Stimulated activated naive CD8-positive, alpha-beta T cell treated with anti-CD3 and anti-CD28 coated beads, Interleukin-15, Interleukin-2, amounts not matched to agents 100 ng/mL and 50 ng/mL, for 24 hours (primary cell): ENCODE results near the gene GPR183.
A peak's percentile ranks its signal among the peaks of the same experiment; 100 is the strongest.

Source experiments
- H3K27ac Mint-ChIP-seq: one replicate; pipeline ENCODE4 v1.8.0; 2021; ENCODE audit warnings: mild to moderate bottlenecking, mixed read lengths
- H3K27me3 Mint-ChIP-seq: one replicate; pipeline ENCODE4 v1.8.0; 2021; ENCODE audit warnings: mixed read lengths
- H3K36me3 Mint-ChIP-seq: one replicate; pipeline ENCODE4 v1.8.0; 2021; ENCODE audit warnings: low read depth, mixed read lengths
- H3K4me1 Mint-ChIP-seq: one replicate; pipeline ENCODE4 v1.8.0; 2021; ENCODE audit warnings: low read depth, mixed read lengths
- H3K4me3 Mint-ChIP-seq: one replicate; pipeline ENCODE4 v1.8.0; 2021; ENCODE audit warnings: mild to moderate bottlenecking, mixed read lengths
- H3K9me3 Mint-ChIP-seq: one replicate; pipeline ENCODE4 v1.8.0; 2021; ENCODE audit warnings: mixed read lengths

GPR183 gene

GRCh38 chr13:99267927-99268326 is 39.3 kb downstream of the GPR183 start:
- H3K9me3 Mint-ChIP-seq, result no peaks in the 10 kb centered on the region
- no peaks in the 10 kb centered on the region for H3K27me3 Mint-ChIP-seq
- no peak overlapping the region for H3K27ac Mint-ChIP-seq
- no peak overlapping the region for H3K4me3 Mint-ChIP-seq
- H3K36me3 Mint-ChIP-seq, result peaks cover 45% of the 10 kb centered on the region
- H3K4me1 Mint-ChIP-seq, result peaks cover 75% of the 10 kb centered on the region

- H3K4me3 Mint-ChIP-seq, result no peak overlapping the region
- peaks cover 72% of the 10 kb centered on the region for H3K4me1 Mint-ChIP-seq
- no peak overlapping the region for H3K27ac Mint-ChIP-seq
- H3K9me3 Mint-ChIP-seq, result no peaks in the 10 kb centered on the region
- no peaks in the 10 kb centered on the region for H3K27me3 Mint-ChIP-seq
- peaks cover 37% of the 10 kb centered on the region for H3K36me3 Mint-ChIP-seq
Measured at GRCh38 chr13:99266827-99267226, 40.4 kb downstream of the GPR183 start.

GRCh38 chr13:99265821-99266426 is 41.3 kb downstream of the GPR183 start:
- H3K27ac Mint-ChIP-seq, result peak overlapping the region; percentile 88
- peaks cover 72% of the 10 kb centered on the region for H3K4me1 Mint-ChIP-seq
- H3K36me3 Mint-ChIP-seq, result peaks cover 29% of the 10 kb centered on the region
- H3K9me3 Mint-ChIP-seq, result no peaks in the 10 kb centered on the region
- peak overlapping the region; percentile 46 for H3K4me3 Mint-ChIP-seq
- no peaks in the 10 kb centered on the region for H3K27me3 Mint-ChIP-seq

- H3K27ac Mint-ChIP-seq, result peak overlapping the region; percentile 88
- H3K4me1 Mint-ChIP-seq, result peaks cover 72% of the 10 kb centered on the region
- no peaks in the 10 kb centered on the region for H3K27me3 Mint-ChIP-seq
- peak overlapping the region; percentile 46 for H3K4me3 Mint-ChIP-seq
- peaks cover 29% of the 10 kb centered on the region for H3K36me3 Mint-ChIP-seq
- no peaks in the 10 kb centered on the region for H3K9me3 Mint-ChIP-seq
Measured at GRCh38 chr13:99265162-99265800, 41.9 kb downstream of the GPR183 start.

GRCh38 chr13:99264051-99264450 is 43.1 kb downstream of the GPR183 start:
- no peaks in the 10 kb centered on the region for H3K9me3 Mint-ChIP-seq
- H3K36me3 Mint-ChIP-seq, result peaks cover 39% of the 10 kb centered on the region
- no peaks in the 10 kb centered on the region for H3K27me3 Mint-ChIP-seq
- H3K4me1 Mint-ChIP-seq, result peaks cover 75% of the 10 kb centered on the region
- H3K4me3 Mint-ChIP-seq, result no peak overlapping the region
- H3K27ac Mint-ChIP-seq, result peak overlapping the region; percentile 57

GRCh38 chr13:99263126-99263785 is 43.9 kb downstream of the GPR183 start:
- Mint-ChIP-seq H3K4me1 (peaks cover 77% of the 10 kb centered on the region), H3K27ac (no peak overlapping the region), H3K9me3 (no peaks in the 10 kb centered on the region), H3K36me3 (peaks cover 39% of the 10 kb centered on the region), H3K27me3 (no peaks in the 10 kb centered on the region), H3K4me3 (no peak overlapping the region)

- Mint-ChIP-seq H3K4me3 (no peak overlapping the region), H3K36me3 (peaks cover 40% of the 10 kb centered on the region), H3K4me1 (peaks cover 86% of the 10 kb centered on the region), H3K27me3 (no peaks in the 10 kb centered on the region), H3K27ac (peak overlapping the region; percentile 65), H3K9me3 (no peaks in the 10 kb centered on the region)
Measured at GRCh38 chr13:99261059-99261458, 46.1 kb downstream of the GPR183 start.

GRCh38 chr13:99260216-99260615 is 47.0 kb downstream of the GPR183 start:
- H3K4me1 Mint-ChIP-seq, result peaks cover 87% of the 10 kb centered on the region
- H3K4me3 Mint-ChIP-seq, result peak overlapping the region; percentile 27
- no peaks in the 10 kb centered on the region for H3K27me3 Mint-ChIP-seq
- peaks cover 42% of the 10 kb centered on the region for H3K36me3 Mint-ChIP-seq
- peak overlapping the region; percentile 89 for H3K27ac Mint-ChIP-seq
- H3K9me3 Mint-ChIP-seq, result no peaks in the 10 kb centered on the region

GRCh38 chr13:99258946-99259345 is 48.3 kb downstream of the GPR183 start:
- H3K9me3 Mint-ChIP-seq, result no peaks in the 10 kb centered on the region
- H3K36me3 Mint-ChIP-seq, result peaks cover 52% of the 10 kb centered on the region
- peak overlapping the region; percentile 89 for H3K27ac Mint-ChIP-seq
- H3K27me3 Mint-ChIP-seq, result no peaks in the 10 kb centered on the region
- peak overlapping the region; percentile 93 for H3K4me3 Mint-ChIP-seq
- peaks cover 84% of the 10 kb centered on the region for H3K4me1 Mint-ChIP-seq

- Mint-ChIP-seq H3K4me3 (peak within 1 kb of the TSS; percentile 93), H3K9me3 (no peaks in the 10 kb centered on the region), H3K4me1 (peaks cover 81% of the 10 kb centered on the region), H3K27ac (peak within 1 kb of the TSS; percentile 89), H3K36me3 (peaks cover 53% of the 10 kb centered on the region), H3K27me3 (no peaks in the 10 kb centered on the region)
Measured at GRCh38 chr13:99258210-99258860, 48.9 kb downstream of the GPR183 start, which contains the start of gene GPR18. Gene GPR18 (minus strand): TSS chr13:99258379. CDS start chr13:99255872, 2,507 bp downstream.

- H3K4me3 Mint-ChIP-seq, result peak overlapping the region; percentile 93
- no peaks in the 10 kb centered on the region for H3K27me3 Mint-ChIP-seq
- H3K4me1 Mint-ChIP-seq, result peaks cover 74% of the 10 kb centered on the region
- H3K36me3 Mint-ChIP-seq, result peaks cover 46% of the 10 kb centered on the region
- H3K27ac Mint-ChIP-seq, result peak overlapping the region; percentile 59
- no peaks in the 10 kb centered on the region for H3K9me3 Mint-ChIP-seq
Measured at GRCh38 chr13:99257291-99257690, 49.9 kb downstream of the GPR183 start.

- peaks cover 51% of the 10 kb centered on the region for H3K36me3 Mint-ChIP-seq
Measured at GRCh38 chr13:99256709-99257108, 50.5 kb downstream of the GPR183 start.

GRCh38 chr13:99256283-99256682 is 50.9 kb downstream of the GPR183 start:
- no peaks in the 10 kb centered on the region for H3K27me3 Mint-ChIP-seq
- H3K36me3 Mint-ChIP-seq, result peaks cover 54% of the 10 kb centered on the region
- peaks cover 74% of the 10 kb centered on the region for H3K4me1 Mint-ChIP-seq
- peak overlapping the region; percentile 93 for H3K4me3 Mint-ChIP-seq
- peak overlapping the region; percentile 77 for H3K27ac Mint-ChIP-seq
- H3K9me3 Mint-ChIP-seq, result no peaks in the 10 kb centered on the region

More at GRCh38 chr13:99256709-99257108, 50.5 kb downstream of the GPR183 start:
- H3K4me1 Mint-ChIP-seq, result peaks cover 74% of the 10 kb centered on the region
- H3K9me3 Mint-ChIP-seq, result no peaks in the 10 kb centered on the region
- H3K4me3 Mint-ChIP-seq, result peak overlapping the region; percentile 93
- H3K27ac Mint-ChIP-seq, result peak overlapping the region; percentile 77
- no peaks in the 10 kb centered on the region for H3K27me3 Mint-ChIP-seq

GRCh38 chr13:99255271-99255670 is 51.9 kb downstream of the GPR183 start:
- peaks cover 63% of the 10 kb centered on the region for H3K36me3 Mint-ChIP-seq
- no peaks in the 10 kb centered on the region for H3K9me3 Mint-ChIP-seq
- H3K4me3 Mint-ChIP-seq, result peak overlapping the region; percentile 93
- H3K27ac Mint-ChIP-seq, result peak overlapping the region; percentile 77
- no peaks in the 10 kb centered on the region for H3K27me3 Mint-ChIP-seq
- peaks cover 73% of the 10 kb centered on the region for H3K4me1 Mint-ChIP-seq

- Mint-ChIP-seq H3K27me3 (no peaks in the 10 kb centered on the region), H3K4me1 (peaks cover 73% of the 10 kb centered on the region), H3K9me3 (no peaks in the 10 kb centered on the region), H3K27ac (peak overlapping the region; percentile 77), H3K36me3 (peaks cover 65% of the 10 kb centered on the region), H3K4me3 (peak overlapping the region; percentile 93)
Measured at GRCh38 chr13:99254830-99255229, 52.4 kb downstream of the GPR183 start.
